ENCODE measurements around the gene DAPK1. TPM values are rescaled to one million over a fixed set of nuclear protein-coding genes. Genes with fewer than 3 reads are reported as not detected.

Gene DAPK1
- polyA plus RNA-seq, 1 experiment: 5.4 TPM

- Histone ChIP-seq H3K4me3 (ENCODE audit: low read depth, low read length) (no peak overlapping the region), H3K36me3 (ENCODE audit: control insufficient read depth, insufficient read depth, low read length) (no peaks in the 10 kb centered on the region), H3K27me3 (ENCODE audit: control insufficient read depth, insufficient read depth, low read length) (no peaks in the 10 kb centered on the region)
- ChIA-PET POLR2A (no interaction called here), CTCF (interaction anchor here (0.8 kb wide), 1 partner anchor 54 kb away, joined by 3 read pairs; no protein-coding TSS in a partner anchor)
- DNase-seq (ENCODE audit: low read depth): no peak
- no peak for TF ChIP-seq CTCF (IDR thresholded peaks at IDR 0.05; ENCODE audit: insufficient read depth, low read depth, low read length)
These were observed 111.3 kb downstream of the DAPK1 start for GRCh38 chr9:87609002-87609401.

DNA sequence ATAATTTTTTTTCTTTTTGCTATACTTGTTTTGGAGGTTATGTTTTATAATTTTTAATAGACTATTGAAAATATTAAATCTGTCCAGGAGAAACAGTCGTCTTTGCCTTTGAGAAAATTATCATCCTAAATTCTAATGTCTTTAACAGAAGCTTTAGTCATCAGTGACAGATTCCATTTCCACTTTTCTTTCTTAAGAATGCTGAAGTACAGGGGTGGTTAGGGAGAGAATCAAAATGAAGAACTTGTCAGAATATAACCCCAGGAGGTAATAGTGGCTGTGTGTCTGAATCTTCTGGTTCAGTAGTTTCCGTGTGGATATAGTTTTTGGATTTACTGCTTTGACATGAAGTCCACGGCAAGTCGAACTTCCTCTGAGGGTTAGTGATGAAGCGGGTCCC, 111.8 kb downstream of the DAPK1 start:
- Histone ChIP-seq H3K36me3 (ENCODE audit: control insufficient read depth, insufficient read depth, low read length) (no peaks in the 10 kb centered on the region), H3K27me3 (ENCODE audit: control insufficient read depth, insufficient read depth, low read length) (no peaks in the 10 kb centered on the region; the same call in 1 of the 2 replicates), H3K4me3 (ENCODE audit: low read depth, low read length) (no peak overlapping the region)
- ChIA-PET CTCF (no interaction called here), POLR2A (no interaction called here)
- no peak for DNase-seq (ENCODE audit: low read depth)
- no peak for TF ChIP-seq CTCF (IDR thresholded peaks at IDR 0.05; ENCODE audit: insufficient read depth, low read depth, low read length)

- ChIA-PET CTCF (no interaction called here), POLR2A (no interaction called here)
- H3K36me3 ChIP-seq (ENCODE audit: control insufficient read depth, insufficient read depth, low read length): no peaks in the 10 kb centered on the region
These were observed 112.8 kb downstream of the DAPK1 start for GRCh38 chr9:87610200-87611155.

GRCh38 chr9:87611776-87612175, 114.1 kb downstream of the DAPK1 start:
- POLR2A ChIA-PET: no interaction called here

More at GRCh38 chr9:87610200-87611155, 112.8 kb downstream of the DAPK1 start:
- no peaks in the 10 kb centered on the region; the same call in 1 of the 2 replicates for H3K27me3 ChIP-seq (ENCODE audit: control insufficient read depth, insufficient read depth, low read length)
- no peak overlapping the region for H3K4me3 ChIP-seq (ENCODE audit: low read depth, low read length)
- TF ChIP-seq CTCF (IDR thresholded peaks at IDR 0.05; ENCODE audit: insufficient read depth, low read depth, low read length): no peak
- no peak for DNase-seq (ENCODE audit: low read depth)

More at GRCh38 chr9:87611776-87612175, 114.1 kb downstream of the DAPK1 start:
- TF ChIP-seq CTCF (IDR thresholded peaks at IDR 0.05; ENCODE audit: insufficient read depth, low read depth, low read length): no peak
- CTCF ChIA-PET: no interaction called here
- Histone ChIP-seq H3K36me3 (ENCODE audit: control insufficient read depth, insufficient read depth, low read length) (no peaks in the 10 kb centered on the region), H3K27me3 (ENCODE audit: control insufficient read depth, insufficient read depth, low read length) (no peaks in the 10 kb centered on the region; the same call in 1 of the 2 replicates), H3K4me3 (ENCODE audit: low read depth, low read length) (no peak overlapping the region)
- DNase-seq (ENCODE audit: low read depth): no peak
